GM21786 (cell line): Measurements from ENCODE around the gene NRIP3.
"Not testable (repeated sequence)": the region's sequence is repeated elsewhere in the genome, so short reads cannot be mapped to it uniquely, and the experiment has no call there.

Source experiments
- ATAC-seq: cut with Tn5 transposase; IDR thresholded peaks from one replicate; pipeline ENCODE4 v1.9.1; 2021; ENCODE audit not compliant: unreplicated experiment

The NRIP3 gene

GRCh38 chr11:9016916-9017642, 13.3 kb upstream of the NRIP3 start:
- no peak for ATAC-seq

GRCh38 chr11:9015677-9016076, 11.9 kb upstream of the NRIP3 start:
- peak; percentile 80 for ATAC-seq

DNA sequence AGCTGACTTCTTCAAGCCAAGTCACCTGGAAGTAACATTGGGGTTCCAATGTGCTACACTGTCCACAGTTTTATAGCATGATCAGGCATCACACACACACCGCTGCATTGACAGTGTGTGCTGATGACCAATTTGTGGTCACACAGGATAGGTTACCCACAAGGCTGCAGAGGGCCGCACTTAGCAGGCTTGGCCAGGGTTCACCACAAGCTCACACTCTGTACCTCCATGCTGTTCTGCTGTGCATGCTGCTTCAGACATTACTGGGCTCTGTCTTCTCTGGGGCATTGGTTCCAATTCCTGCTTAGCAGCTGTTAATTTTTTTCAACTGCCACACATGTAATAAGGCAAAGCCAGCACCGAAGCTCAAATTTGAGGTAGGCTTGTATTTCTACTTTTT, 11.0 kb upstream of the NRIP3 start:
- ATAC-seq, result no peak

GRCh38 chr11:9013373-9013772, 9.6 kb upstream of the NRIP3 start:
- ATAC-seq, result no peak

DNA sequence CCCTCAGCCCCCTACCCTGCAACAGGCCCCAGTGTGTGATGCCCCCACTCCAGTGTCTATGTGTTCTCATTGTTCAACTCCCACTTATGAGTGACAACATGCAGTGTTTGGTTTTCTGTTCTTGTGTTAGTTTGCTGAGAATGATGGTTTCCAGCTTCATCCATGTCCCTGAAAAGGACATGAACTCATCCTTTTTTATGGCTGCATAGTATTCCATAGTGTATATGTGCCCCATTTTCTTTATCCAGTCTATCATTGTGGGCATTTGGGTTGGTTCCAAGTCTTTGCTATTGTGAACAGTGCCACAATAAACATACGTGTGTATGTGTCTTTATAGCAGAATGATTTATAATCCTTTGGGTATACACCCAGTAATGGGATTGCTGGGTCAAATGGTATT, 5.7 kb upstream of the NRIP3 start:
- ATAC-seq, result not testable (repeated sequence)

GRCh38 chr11:9008661-9009060, 4.9 kb upstream of the NRIP3 start:
- ATAC-seq, result no peak

DNA sequence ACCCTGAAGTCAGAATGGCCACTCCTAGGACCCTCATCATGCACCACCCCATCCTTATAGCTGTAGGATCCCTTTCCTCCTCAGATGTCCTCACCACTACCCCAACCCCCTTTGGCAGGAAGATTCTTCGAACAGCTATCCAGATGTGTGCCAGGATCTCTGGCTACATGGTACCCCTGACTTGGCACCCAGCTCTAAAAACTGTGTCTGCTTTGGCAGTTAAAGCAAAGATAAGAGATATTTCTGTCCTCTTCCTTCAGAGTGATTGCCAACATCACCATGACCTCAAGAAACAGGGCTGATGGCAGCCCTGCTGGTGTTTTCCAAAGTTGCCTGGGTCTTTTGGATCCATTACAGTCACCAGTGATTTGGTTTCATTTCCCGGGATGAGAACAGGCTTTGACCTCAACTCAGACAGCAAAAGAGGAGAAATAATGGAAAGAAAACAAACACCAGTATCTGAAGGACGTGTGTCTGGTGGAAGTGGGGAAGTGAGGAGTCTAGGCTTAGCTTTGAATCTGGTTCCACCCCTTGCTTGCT, 4.3 kb upstream of the NRIP3 start:
- ATAC-seq, result no peak

GRCh38 chr11:9005087-9005486, 1.3 kb upstream of the NRIP3 start:
- ATAC-seq, result no peak

GRCh38 chr11:9004183-9004926, 554 bp upstream of the NRIP3 start:
- no peak for ATAC-seq

GRCh38 chr11:9002920-9003572, 755 bp downstream of the NRIP3 start:
- no peak for ATAC-seq

- no peak for ATAC-seq
Measured at GRCh38 chr11:9001736-9002135, 2.1 kb downstream of the NRIP3 start.

DNA sequence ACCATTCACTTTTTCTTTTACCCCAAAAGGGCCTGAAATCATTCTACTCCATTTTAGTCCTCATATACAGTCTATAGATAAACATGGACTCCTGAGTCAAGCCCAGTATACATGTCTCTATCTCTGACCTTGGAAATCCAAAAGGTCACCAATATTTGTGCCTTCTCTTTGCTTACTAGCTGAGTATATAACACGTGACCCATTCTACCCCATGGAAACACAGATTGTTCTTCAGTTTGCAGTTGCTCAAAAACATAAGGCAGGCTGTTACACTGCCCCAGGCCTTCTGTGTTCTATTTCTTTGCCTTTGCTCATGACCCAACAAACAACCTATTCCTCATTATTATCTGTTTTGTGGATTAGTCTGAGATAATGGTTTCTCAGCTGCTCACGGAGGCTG, 5.8 kb downstream of the NRIP3 start:
- ATAC-seq, result no peak

- ATAC-seq, result no peak
Measured at GRCh38 chr11:8997451-8997850, 6.3 kb downstream of the NRIP3 start.

DNA sequence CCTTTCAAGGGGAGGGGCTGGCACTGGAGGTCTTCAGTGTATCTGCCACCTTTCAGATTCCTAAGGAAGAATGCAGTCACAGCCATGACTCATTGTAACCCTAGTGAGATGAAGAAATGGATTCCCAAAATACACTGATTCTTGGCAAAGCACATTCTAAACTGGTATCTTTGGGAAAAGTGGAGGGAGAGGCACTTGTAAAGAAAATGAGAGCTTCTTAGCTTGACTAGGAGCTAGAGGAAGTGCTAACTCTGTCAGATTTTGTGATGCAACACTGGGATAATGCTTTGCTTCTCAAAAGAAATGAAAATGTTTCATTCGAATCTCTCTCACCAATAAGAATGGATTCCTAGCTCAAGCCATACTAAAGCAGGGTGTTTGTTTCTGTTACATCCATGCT, 14.3 kb downstream of the NRIP3 start:
- ATAC-seq, result no peak

- ATAC-seq, result no peak
Measured at GRCh38 chr11:8988329-8989234, 15.2 kb downstream of the NRIP3 start.

DNA sequence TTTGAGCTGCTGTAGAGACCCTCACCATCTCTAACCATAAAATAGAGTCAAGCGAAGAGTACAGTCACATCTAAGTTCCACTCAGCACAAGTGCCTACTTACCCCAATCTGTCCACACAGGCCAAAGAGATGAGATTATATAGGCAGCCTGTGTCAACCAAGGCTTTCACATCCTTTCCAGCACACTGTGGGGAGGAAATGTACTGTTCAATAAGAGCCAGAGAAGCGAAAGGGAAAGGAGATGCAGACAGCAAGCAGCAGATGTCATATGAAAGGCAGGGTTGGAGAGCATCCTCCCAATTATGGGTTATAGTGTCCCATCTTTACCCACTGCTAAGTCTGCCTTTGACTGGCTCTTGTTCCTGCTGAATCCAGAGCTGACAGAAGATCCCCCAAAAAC, 16.4 kb downstream of the NRIP3 start:
- ATAC-seq, result no peak

DNA sequence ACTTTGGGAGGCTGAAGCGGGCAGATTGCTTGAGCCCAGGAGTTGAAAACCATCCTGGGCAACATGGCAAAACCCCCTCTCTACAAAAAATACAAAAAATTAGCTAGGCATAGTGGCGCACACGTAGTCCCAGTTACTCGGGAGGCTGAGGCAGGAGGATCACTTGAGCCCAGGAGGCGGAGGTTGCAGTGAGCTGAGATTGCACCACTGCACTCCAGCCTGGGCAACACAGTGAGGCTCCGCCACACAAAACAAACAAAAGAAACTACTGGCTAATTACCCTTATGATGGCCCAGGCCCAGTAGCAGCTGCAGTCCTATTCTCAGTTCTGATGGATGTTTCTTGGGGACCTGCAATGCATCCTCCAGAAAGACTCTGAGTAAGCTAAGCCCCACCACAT, 17.0 kb downstream of the NRIP3 start:
- not testable (repeated sequence) for ATAC-seq

GRCh38 chr11:8985462-8985861, 18.3 kb downstream of the NRIP3 start:
- ATAC-seq, result no peak

- ATAC-seq, result no peak
Measured at GRCh38 chr11:8983552-8983951, 20.2 kb downstream of the NRIP3 start.

- ATAC-seq, result no peak
Measured at GRCh38 chr11:8980485-8980884, 23.3 kb downstream of the NRIP3 start.

- ATAC-seq, result not testable (repeated sequence)
Measured at GRCh38 chr11:8979365-8979764, 24.4 kb downstream of the NRIP3 start.
